Activated B cell treated with CpG ODN at 0.5 μM for 24 hours (primary cell): ENCODE data around the gene SEPHS1. TPM values are rescaled to one million over a fixed set of nuclear protein-coding genes. Genes with fewer than 3 reads are reported as not detected.

Experiments used
- ATAC-seq: fragments of 200-7000 bp; cut with Tn5 transposase; one replicate; pipeline ENCODE4 v1.10.0; 2021; ENCODE audit warnings: low read depth, mild to moderate bottlenecking, moderate library complexity
- CTCF ChIA-PET: fragments of 350-600 bp; sonication (Branson Sonifier 250); formaldehyde crosslinking; loops from one replicate; lab custom pipeline; 2021; ENCODE audit warnings: antibody characterized with exemption; lab: Charles Lee
- POLR2A ChIA-PET: fragments of 350-600 bp; sonication (Branson Sonifier 250); formaldehyde crosslinking; loops from one replicate; lab custom pipeline; 2021; ENCODE audit warnings: antibody characterized with exemption; lab: Charles Lee
- DNase-seq: peaks from one replicate; pipeline ENCODE4 v3.0.0; 2022
- H3K27ac Mint-ChIP-seq: one replicate; pipeline ENCODE4 v1.8.0; 2020; ENCODE audit warnings: mixed read lengths
- H3K27me3 Mint-ChIP-seq: one replicate; pipeline ENCODE4 v1.8.0; 2021; ENCODE audit warnings: mixed read lengths
- H3K36me3 Mint-ChIP-seq: one replicate; pipeline ENCODE4 v1.8.0; 2021; ENCODE audit warnings: low read depth, mixed read lengths
- H3K4me1 Mint-ChIP-seq: one replicate; pipeline ENCODE4 v1.8.0; 2021; ENCODE audit warnings: mixed read lengths
- H3K4me3 Mint-ChIP-seq: one replicate; pipeline ENCODE4 v1.8.0; 2020; ENCODE audit warnings: mild to moderate bottlenecking, mixed read lengths
- H3K9me3 Mint-ChIP-seq: one replicate; pipeline ENCODE4 v1.8.0; 2020; ENCODE audit warnings: mixed read lengths
- CTCF ChIP-seq: fragments of 200-600 bp; IDR thresholded peaks from one replicate; pipeline ENCODE4 v1.8.0; 2022; ENCODE audit warnings: antibody characterized with exemption, mild to moderate bottlenecking
- intact Hi-C: fragments of 100-400 bp; cut with micrococcal nuclease; formaldehyde crosslinking; loops from one replicate; pipeline ENCODE4 v1.15.1; 2024
- total RNA-seq: library from RNA; stranded (reverse); gene quantifications from 2 replicates; pipeline ENCODE4 v1.2.3, GENCODE V29; 2022

Gene SEPHS1
- total RNA-seq, 1 donor from 2014 or later = 36.7 TPM

GRCh38 chr10:13346283-13347042, 1.6 kb downstream of the SEPHS1 start:
- H3K36me3 Mint-ChIP-seq = peaks cover 12% of the 10 kb centered on the region
- H3K27ac Mint-ChIP-seq = peak overlapping the region; percentile 83
- POLR2A ChIA-PET = no interaction called here
- ATAC-seq (no peak), DNase-seq (no peak)
- intact Hi-C loops = loop anchor here (1.0 to 10.0 kb wide), 3 partner anchors 246 to 1821 kb away; partner anchors contain the start of genes NMT2, OPTN and UPF2
- H3K9me3 Mint-ChIP-seq = no peaks in the 10 kb centered on the region
- peak overlapping the region; percentile 82 for H3K4me3 Mint-ChIP-seq
- peaks cover 46% of the 10 kb centered on the region for H3K4me1 Mint-ChIP-seq
- no peak for TF ChIP-seq CTCF
- CTCF ChIA-PET = no interaction called here
- no peaks in the 10 kb centered on the region for H3K27me3 Mint-ChIP-seq

- POLR2A ChIA-PET = no interaction called here
Observed at GRCh38 chr10:13340626-13341376, 7.3 kb downstream of the SEPHS1 start.

GRCh38 chr10:13340068-13340467, 8.0 kb downstream of the SEPHS1 start:
- DNase-seq = no peak
- no peak for TF ChIP-seq CTCF
- intact Hi-C loops = loop anchor here (10.0 kb wide), 1 partner anchor 1295 kb away; the partner anchor contains the start of gene UPF2
- H3K27ac Mint-ChIP-seq = peak overlapping the region; percentile 1
- no peak for ATAC-seq
- ChIA-PET CTCF (no interaction called here), POLR2A (no interaction called here)
- H3K4me3 Mint-ChIP-seq = peak overlapping the region; percentile 8
- H3K36me3 Mint-ChIP-seq = peaks cover 42% of the 10 kb centered on the region
- H3K27me3 Mint-ChIP-seq = no peaks in the 10 kb centered on the region
- H3K4me1 Mint-ChIP-seq = peaks cover 21% of the 10 kb centered on the region
- H3K9me3 Mint-ChIP-seq = no peaks in the 10 kb centered on the region

More at GRCh38 chr10:13340626-13341376, 7.3 kb downstream of the SEPHS1 start:
- no peaks in the 10 kb centered on the region for H3K9me3 Mint-ChIP-seq
- no peaks in the 10 kb centered on the region for H3K27me3 Mint-ChIP-seq
- H3K4me1 Mint-ChIP-seq = peaks cover 25% of the 10 kb centered on the region
- H3K4me3 Mint-ChIP-seq = no peak overlapping the region
- TF ChIP-seq CTCF = no peak
- intact Hi-C loops = loop anchor here (10.0 kb wide), 1 partner anchor 1296 kb away; the partner anchor contains the start of gene UPF2
- CTCF ChIA-PET = no interaction called here
- DNase-seq = no peak
- peaks cover 37% of the 10 kb centered on the region for H3K36me3 Mint-ChIP-seq
- ATAC-seq = peak; percentile 83
- no peak overlapping the region for H3K27ac Mint-ChIP-seq

- intact Hi-C loops = no loop called here
- no peak for TF ChIP-seq CTCF
- POLR2A ChIA-PET = no interaction called here
- Mint-ChIP-seq H3K27ac (no peak overlapping the region), H3K9me3 (no peaks in the 10 kb centered on the region), H3K4me3 (no peak overlapping the region), H3K36me3 (peaks cover 44% of the 10 kb centered on the region), H3K27me3 (no peaks in the 10 kb centered on the region), H3K4me1 (peaks cover 17% of the 10 kb centered on the region)
- no peak for DNase-seq
- CTCF ChIA-PET = no interaction called here
- no peak for ATAC-seq
Observed at GRCh38 chr10:13338390-13339110, 9.5 kb downstream of the SEPHS1 start.
